Activated CD8-positive, alpha-beta memory T cell treated with anti-CD3 and anti-CD28 coated beads, Interleukin-2, amount 50 U/mL, for 1 hour (primary cell): ENCODE measurements around the gene NANS.

ENCODE experiments used
- DNase-seq: peaks from one replicate; pipeline ENCODE4 v3.0.0-alpha.2; 2020; ENCODE audit errors: extremely low read depth

NANS gene

GRCh38 chr9:98038958-98039357, 17.6 kb upstream of the NANS start:
- DNase-seq, result no peak

DNA sequence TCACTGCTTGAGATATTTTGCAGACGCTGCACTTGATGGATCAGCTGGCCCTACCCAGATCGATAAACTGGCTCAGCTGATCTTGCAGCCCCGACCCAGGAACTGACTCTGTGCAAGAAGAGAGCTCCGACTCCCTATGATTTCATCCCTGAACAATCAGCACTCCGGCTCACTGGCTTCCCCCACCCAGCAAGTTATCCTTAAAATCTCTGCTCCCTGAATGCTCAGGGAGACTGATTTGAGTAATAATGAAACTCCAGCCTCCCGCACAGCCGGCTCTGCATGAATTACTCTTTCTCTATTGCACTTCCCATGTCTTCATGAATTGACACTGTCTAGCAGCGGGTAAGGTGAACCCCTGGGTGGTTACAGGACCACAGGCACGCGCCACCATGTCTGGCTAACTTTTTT, 16.9 kb upstream of the NANS start:
- no peak for DNase-seq

DNA sequence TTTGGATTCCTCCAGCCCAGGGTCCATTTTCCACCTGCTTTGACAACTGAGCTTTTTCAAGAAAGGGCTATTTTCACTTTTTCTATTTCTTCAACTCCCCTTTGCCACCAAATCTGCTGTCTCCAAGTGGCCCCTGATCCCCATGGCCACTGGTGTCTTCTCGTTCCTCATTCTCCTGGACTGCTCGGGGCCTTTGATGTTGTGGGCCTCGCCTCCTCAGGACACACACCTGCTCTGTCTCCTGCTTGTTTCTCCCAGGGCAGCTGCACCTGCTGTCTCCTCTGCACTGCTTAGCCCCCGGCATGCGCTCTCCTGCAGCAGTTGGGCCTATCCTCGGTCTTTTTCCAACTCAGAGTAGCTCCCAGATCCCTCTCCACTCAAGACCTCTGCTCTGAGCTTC, 16.3 kb upstream of the NANS start:
- DNase-seq, result no peak

- DNase-seq, result no peak
Measured at GRCh38 chr9:98043915-98044314, 12.6 kb upstream of the NANS start.

DNA sequence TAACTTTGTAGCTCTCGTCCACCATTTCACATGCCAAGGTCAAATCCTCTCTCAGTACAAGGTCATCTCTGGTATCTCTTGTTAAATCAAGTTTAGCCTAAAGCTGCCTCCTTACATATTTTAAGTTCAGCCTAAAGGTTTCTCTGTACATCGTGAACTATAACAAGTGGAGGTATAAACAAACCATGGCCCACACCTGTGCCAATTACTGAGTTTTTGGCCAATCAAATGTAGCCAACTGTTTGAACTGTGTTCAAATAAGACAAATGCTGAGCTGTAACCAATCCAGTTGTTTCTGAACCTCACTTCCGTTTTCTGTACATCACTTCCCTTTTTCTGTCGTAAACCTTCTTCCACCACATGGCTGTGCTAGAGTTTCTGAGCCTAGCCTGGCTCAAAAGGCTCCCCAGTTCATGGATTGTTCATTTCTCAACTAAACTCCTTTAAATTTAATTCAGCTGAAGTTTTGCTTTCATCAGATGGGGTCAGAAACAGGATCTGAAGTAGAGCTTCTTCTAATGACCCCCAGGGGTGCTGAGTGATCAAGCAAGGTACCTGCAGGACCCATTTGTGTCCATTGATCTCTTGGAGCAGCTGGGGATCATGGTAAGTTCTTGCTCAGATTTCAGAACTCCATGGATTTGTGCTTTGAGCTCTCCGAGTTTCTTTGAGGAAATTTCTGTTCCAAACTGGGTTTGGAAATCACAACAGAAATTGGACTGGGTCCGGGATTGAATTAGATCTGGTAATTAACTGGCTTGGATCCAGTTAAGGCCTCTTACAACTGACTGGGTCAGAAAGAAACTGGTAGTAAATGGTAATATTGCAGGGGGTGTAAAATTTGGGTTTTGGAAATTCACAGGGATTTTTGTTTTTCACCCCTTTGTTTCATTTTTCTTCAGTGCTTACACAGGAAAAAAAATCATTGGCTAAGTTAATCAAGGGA, 11.0 kb upstream of the NANS start:
- DNase-seq, result no peak

GRCh38 chr9:98046180-98046543, 10.4 kb upstream of the NANS start:
- no peak for DNase-seq

DNA sequence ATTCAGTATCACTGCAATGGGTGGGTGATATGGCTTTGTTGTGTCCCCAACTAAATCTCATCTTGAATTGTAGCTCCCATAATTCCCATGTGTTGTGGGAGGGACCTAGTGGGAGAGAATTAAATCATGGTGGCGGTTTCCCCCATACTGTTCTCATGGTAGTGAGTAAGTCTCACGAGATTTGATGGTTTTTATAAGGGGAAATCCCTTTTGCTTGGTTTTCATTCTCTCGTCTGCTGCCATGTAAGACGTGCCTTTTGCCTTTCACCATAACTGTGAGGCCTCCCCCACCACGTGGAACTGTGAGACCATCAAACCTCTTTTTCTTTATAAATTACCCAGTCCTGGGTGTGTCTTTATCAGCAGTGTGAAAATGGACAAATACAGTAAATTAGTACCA, 9.5 kb upstream of the NANS start:
- DNase-seq, result no peak

GRCh38 chr9:98049288-98050072, 7.1 kb upstream of the NANS start:
- DNase-seq, result no peak

- no peak for DNase-seq
Measured at GRCh38 chr9:98050351-98050750, 6.2 kb upstream of the NANS start.

GRCh38 chr9:98054376-98054951, 2.1 kb upstream of the NANS start:
- no peak for DNase-seq

DNA sequence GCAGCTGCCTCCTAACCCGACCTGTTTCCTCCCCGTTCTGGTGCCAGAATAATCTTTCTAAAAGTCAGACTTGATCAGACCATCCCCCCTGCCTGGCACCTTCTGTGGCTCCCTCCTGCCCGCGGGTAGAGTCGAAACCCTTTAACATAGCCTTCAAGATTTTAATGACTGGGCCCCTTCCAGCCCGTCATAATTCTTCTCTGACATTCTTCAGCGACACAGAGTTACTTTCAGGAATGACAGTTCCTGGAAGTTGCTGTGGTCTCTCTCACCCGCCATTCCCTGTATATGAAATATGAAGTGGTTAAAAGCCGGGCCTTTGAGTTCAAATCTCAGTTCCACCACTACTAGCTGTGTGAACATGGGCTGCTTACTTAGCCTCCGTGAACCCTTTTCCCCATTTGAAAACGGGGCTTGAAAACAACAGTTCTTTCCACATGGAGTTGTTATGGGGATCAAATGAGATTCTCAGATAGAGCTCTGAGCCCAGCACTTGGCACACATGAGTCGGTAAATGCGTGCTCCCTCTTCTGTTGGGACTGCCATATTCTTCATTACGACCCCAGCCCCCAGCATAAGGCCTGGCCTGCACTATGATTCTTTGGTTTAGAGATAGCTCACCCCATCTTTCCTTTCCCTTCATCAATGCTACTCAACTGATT, 737 bp downstream of the NANS start:
- no peak for DNase-seq

GRCh38 chr9:98062161-98062560, 5.6 kb downstream of the NANS start:
- DNase-seq, result no peak

DNA sequence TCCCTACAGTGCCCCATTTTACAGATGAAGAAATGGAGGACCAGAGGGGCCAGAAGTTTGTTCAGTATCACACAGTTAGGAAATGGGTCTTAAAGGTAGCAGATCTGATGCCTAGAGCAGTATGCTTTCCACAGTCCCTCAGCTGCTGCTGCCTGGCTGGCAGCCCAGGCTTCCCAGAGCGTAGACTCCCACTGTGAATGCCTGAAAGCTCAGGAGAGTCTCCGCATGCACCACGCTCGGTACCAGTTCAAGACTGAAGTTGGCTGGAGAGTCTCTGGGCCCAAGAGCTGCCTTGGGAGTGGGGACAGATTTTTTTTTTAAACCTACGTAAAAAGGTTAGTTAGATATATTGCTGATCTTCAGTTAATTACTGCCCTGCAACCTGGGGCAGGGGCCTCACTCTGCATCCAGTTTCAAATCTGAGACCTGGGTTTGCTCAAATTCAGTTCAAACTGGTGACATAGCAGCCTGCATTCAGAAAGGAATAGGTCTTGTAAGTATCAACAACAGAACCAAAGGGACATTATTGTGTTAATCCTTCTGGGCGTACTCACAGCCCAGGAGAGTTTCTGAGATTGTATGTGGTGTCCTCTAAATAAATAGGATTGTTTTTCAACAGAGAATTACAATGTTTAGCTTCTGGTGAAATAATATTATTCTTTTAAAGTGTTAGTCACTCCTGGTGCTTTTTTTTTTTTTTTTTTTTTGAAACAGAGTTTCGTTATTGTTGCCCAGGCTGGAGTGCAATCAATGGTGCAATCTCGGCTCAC, 8.3 kb downstream of the NANS start:
- no peak for DNase-seq

- no peak for DNase-seq
Measured at GRCh38 chr9:98066235-98066634, 9.7 kb downstream of the NANS start.

- no peak for DNase-seq
Measured at GRCh38 chr9:98067184-98067583, 10.7 kb downstream of the NANS start.

GRCh38 chr9:98069551-98069950, 13.0 kb downstream of the NANS start:
- no peak for DNase-seq

DNA sequence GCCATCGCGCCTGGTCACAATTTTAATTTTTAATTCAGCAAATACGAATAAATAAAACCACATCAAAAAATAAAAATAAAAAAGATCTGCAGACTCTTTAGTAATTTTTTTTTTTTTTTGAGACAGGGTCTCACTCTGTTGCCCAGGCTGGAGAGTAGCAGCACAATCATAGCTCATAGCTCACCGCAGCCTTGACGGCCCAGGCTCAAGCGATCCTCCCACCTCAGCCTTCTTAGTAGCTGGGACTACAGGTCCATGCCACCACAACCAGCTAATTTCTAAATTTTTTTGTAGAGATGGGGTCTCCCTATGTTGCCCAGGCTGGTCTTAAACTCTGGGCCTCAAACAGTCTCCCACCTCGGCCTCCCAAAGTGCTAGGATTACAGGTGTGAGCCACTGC, 14.2 kb downstream of the NANS start:
- DNase-seq, result no peak

GRCh38 chr9:98071737-98072136, 15.2 kb downstream of the NANS start:
- DNase-seq, result no peak

DNA sequence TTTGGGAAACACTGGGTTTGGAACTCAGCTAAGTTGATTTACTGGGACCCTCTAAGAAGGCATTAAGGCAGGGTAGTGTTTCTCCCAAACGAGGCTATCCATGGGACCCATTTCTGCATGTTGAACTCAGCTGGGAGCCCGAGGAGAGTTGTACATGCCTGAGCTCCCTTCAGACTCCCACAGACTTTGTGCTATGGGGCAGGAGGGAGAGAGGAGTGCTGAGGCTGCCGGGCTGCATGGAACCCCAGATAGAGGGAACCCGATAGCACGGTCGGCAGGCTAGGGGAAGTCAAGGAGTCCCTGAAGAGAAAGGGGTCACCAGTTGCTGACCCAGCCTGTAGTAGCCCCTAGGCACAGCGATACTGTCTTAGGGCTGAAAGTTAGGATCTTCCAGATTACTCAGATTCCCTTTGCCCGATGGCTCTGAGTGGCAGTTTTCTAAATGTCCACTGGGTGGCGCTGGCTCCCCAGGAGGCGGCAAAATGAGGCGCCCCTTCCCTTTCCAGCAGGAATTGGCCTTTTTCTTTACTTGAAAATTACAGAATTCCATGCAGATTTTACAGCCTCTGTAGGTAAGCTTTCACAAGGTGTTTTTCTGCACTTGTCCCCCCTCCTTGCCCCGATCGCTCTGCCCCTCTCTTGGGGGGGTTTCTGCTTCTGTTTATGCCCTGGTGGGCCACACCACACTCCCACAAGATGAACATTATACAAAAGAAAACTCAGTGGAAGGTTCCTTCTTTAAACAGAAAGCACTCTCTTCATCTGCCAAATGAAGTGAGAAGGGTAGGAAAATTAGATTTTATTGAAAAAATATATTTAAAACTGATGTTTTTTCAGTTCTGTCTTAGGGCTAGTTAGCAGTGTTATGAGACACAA, 17.8 kb downstream of the NANS start:
- no peak for DNase-seq

DNA sequence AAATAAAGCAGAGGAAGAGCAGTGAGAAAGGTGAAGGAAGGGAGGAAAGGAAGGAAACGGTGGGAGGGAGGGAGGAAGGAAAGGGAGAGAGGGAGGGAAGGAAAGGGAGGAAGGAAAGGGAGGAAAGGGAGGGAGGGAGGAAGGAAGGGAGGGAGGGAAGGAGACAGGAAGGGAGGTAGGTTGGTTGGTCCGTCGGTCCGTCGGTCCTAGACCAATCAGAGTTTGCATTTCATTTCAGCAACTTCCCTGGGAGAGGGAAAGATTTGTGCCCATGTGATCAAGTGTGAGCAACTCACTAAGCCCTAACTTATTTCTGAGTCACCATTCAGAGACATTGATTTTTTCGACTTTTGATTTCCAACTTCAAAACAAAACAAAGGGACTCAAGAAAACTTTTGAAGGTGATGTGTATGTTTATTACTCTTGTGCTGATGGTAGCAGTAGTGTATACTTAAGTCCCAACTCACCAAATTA, 18.8 kb downstream of the NANS start:
- DNase-seq, result no peak
